IMR-90 (cell line): ENCODE measurements around the gene IQSEC1. TPM values are rescaled to one million over a fixed set of nuclear protein-coding genes. Genes with fewer than 3 reads are reported as not detected.

ENCODE experiments used
- ATAC-seq: fragments of 200-7000 bp; cut with Tn5 transposase; 2 replicates; pipeline ENCODE4 v1.9.1; 2020; ENCODE audit warnings: low read depth, mild to moderate bottlenecking, moderate library complexity
- BruUV-seq: library from RNA; stranded (reverse); fragments of 400-500 nt; replicated peaks from 2 replicates; lab custom pipeline; 2021; lab: Mats Ljungman, UMichigan
- CTCF ChIA-PET: fragments of 300-600 bp; formaldehyde crosslinking; extraction: SDS; loops from one replicate; lab custom pipeline; 2021; ENCODE audit warnings: antibody characterized with exemption; lab: Yijun Ruan, JAX
- POLR2A ChIA-PET: fragments of 300-600 bp; sonication (Branson Sonifier 250); formaldehyde crosslinking; loops from one replicate; lab custom pipeline; 2022; ENCODE audit warnings: antibody characterized with exemption; ENCODE audit not compliant: unreplicated experiment; lab: Charles Lee
- DNase-seq: peaks from one replicate; pipeline ENCODE4 v3.0.0; 2013
- H2AFZ ChIP-seq: replicated peaks from 2 replicates; pipeline ENCODE3; 2013; ENCODE audit warnings: low read length, mild to moderate bottlenecking; ENCODE audit not compliant: poor library complexity
- H2AK5ac ChIP-seq: 2 replicates; pipeline ENCODE4 v1.6.1; 2013; ENCODE audit warnings: low read depth, low read length, inconsistent platforms
- H2AK9ac ChIP-seq: replicated peaks from 2 replicates; pipeline ENCODE3; 2013; ENCODE audit warnings: mild to moderate bottlenecking, low read depth, low read length, moderate library complexity; ENCODE audit not compliant: poor library complexity
- H2BK120ac ChIP-seq: 2 replicates; pipeline ENCODE4 v1.6.1; 2013; ENCODE audit warnings: low read depth, low read length, inconsistent platforms
- H2BK15ac ChIP-seq: 3 replicates; pipeline ENCODE4 v1.6.1; 2013; ENCODE audit warnings: low read depth, low read length, inconsistent platforms
- H2BK20ac ChIP-seq: 2 replicates; pipeline ENCODE4 v1.6.1; 2013; ENCODE audit warnings: low read depth, mild to moderate bottlenecking, inconsistent platforms, low read length, moderate library complexity
- H2BK5ac ChIP-seq: 2 replicates; pipeline ENCODE4 v1.6.1; 2013; ENCODE audit warnings: mild to moderate bottlenecking, low read depth, low read length, inconsistent platforms; ENCODE audit not compliant: poor library complexity, severe bottlenecking
- H3K14ac ChIP-seq: replicated peaks from 2 replicates; pipeline ENCODE4 v1.6.1; 2013; ENCODE audit warnings: low read depth, low read length, inconsistent platforms
- H3K18ac ChIP-seq: 2 replicates; pipeline ENCODE4 v1.6.1; 2013; ENCODE audit warnings: low read depth, low read length, control low read depth
- H3K23ac ChIP-seq: 2 replicates; pipeline ENCODE4 v1.6.1; 2013; ENCODE audit warnings: low read depth, low read length, inconsistent platforms
- H3K27ac ChIP-seq: 2 replicates; pipeline ENCODE4 v1.5.1; 2013; ENCODE audit warnings: mild to moderate bottlenecking, control low read depth, low read length; ENCODE audit not compliant: insufficient read depth
- H3K27me3 ChIP-seq: 2 replicates; pipeline ENCODE4 v1.6.1; 2013; ENCODE audit warnings: low read length; ENCODE audit not compliant: control insufficient read depth, insufficient read depth
- H3K36me3 ChIP-seq: 2 replicates; pipeline ENCODE4 v1.6.1; 2013; ENCODE audit warnings: low read length, mixed read lengths; ENCODE audit not compliant: control insufficient read depth, insufficient read depth
- H3K4ac ChIP-seq: 2 replicates; pipeline ENCODE4 v1.6.1; 2013; ENCODE audit warnings: low read depth, low read length, inconsistent platforms
- H3K4me1 ChIP-seq: 2 replicates; pipeline ENCODE4 v1.6.1; 2013; ENCODE audit warnings: low read length, mixed read lengths; ENCODE audit not compliant: control insufficient read depth, insufficient read depth
- H3K4me2 ChIP-seq: 2 replicates; pipeline ENCODE4 v1.6.1; 2013; ENCODE audit warnings: low read depth, mild to moderate bottlenecking, control low read depth, low read length, moderate library complexity
- H3K4me3 ChIP-seq: 2 replicates; pipeline ENCODE4 v1.5.1; 2013; ENCODE audit warnings: low read depth, mild to moderate bottlenecking, control low read depth, low read length, moderate library complexity; ENCODE audit not compliant: insufficient read depth
- H3K56ac ChIP-seq: 2 replicates; pipeline ENCODE4 v1.6.1; 2013; ENCODE audit warnings: low read length, inconsistent platforms; ENCODE audit not compliant: insufficient read depth; ENCODE audit errors: extremely low read depth
- H3K79me1 ChIP-seq, 2 experiments: 2 replicates each; pipeline ENCODE4 v1.6.1; 2013; ENCODE audit warnings: low read length in 2 of 2, inconsistent platforms in 1 of 2, low read depth in 1 of 2
- H3K9ac ChIP-seq: 2 replicates; pipeline ENCODE4 v1.6.1; 2013; ENCODE audit warnings: low read depth, low read length, control low read depth
- H3K9me1 ChIP-seq: 2 replicates; pipeline ENCODE4 v1.6.1; 2013; ENCODE audit warnings: low read length, inconsistent platforms; ENCODE audit not compliant: insufficient read depth
- H3K9me3 ChIP-seq: 2 replicates; pipeline ENCODE4 v1.6.1; 2013; ENCODE audit warnings: low read length; ENCODE audit not compliant: control insufficient read depth, insufficient read depth
- H4K20me1 ChIP-seq: 2 replicates; pipeline ENCODE4 v1.6.1; 2013; ENCODE audit warnings: low read length, inconsistent platforms; ENCODE audit not compliant: insufficient read depth
- H4K5ac ChIP-seq: 2 replicates; pipeline ENCODE4 v1.6.1; 2013; ENCODE audit warnings: mild to moderate bottlenecking, low read depth, low read length, control low read depth
- H4K8ac ChIP-seq, 2 experiments: 2 replicates each; pipeline ENCODE4 v1.6.1; 2013; ENCODE audit warnings: low read depth in 2 of 2, low read length in 2 of 2, control low read depth in 1 of 2, inconsistent platforms in 1 of 2
- H4K91ac ChIP-seq: 2 replicates; pipeline ENCODE4 v1.6.1; 2013; ENCODE audit warnings: low read depth, low read length, inconsistent platforms; ENCODE audit not compliant: insufficient read depth
- MAZ ChIP-seq: IDR thresholded peaks from 2 replicates; pipeline ENCODE4 v1.6.1; 2012; ENCODE audit warnings: low read depth, mild to moderate bottlenecking, low read length, improper control_type of control experiment, moderate library complexity, borderline replicate concordance
- POLR2A ChIP-seq: IDR thresholded peaks from 2 replicates; pipeline ENCODE4 v1.6.1; 2012; ENCODE audit warnings: mild to moderate bottlenecking, low read depth, low read length
- RAD21 ChIP-seq: IDR thresholded peaks from 2 replicates; pipeline ENCODE4 v1.6.1; 2012; ENCODE audit warnings: low read length, improper control_type of control experiment
- SMC3 ChIP-seq: fragments of 150-350 bp; IDR thresholded peaks from 2 replicates; pipeline ENCODE4 v1.6.1; 2016; ENCODE audit warnings: low read depth, mild to moderate bottlenecking, antibody characterized with exemption, low read length, moderate library complexity
- WGBS, 2 experiments: methylation state at CpG; one replicate each; pipeline versions ENCODE4 v1.1.5 to v1.1.7; 2013; ENCODE audit warnings: missing lambda C conversion rate in 2 of 2; ENCODE audit not compliant: insufficient read length in 1 of 2; ENCODE audit errors: extremely low coverage in 2 of 2; 5-methylcytosine and 5-hydroxymethylcytosine counted together
- dilution Hi-C: fragments of 300-500 bp; cut with HindIII; formaldehyde crosslinking; loops from one replicate; pipeline ENCODE4 v1.14.3; 2018; ENCODE audit warnings: low sequenced_read_pairs; ENCODE audit not compliant: unreplicated experiment
- in situ Hi-C: fragments of 300-500 bp; cut with MboI; formaldehyde crosslinking; loops from 3 replicates; pipeline ENCODE4 v1.14.3; 2019; ENCODE audit warnings: low sequenced_read_pairs, inconsistent platforms, mixed read lengths
- intact Hi-C: fragments of 100-400 bp; cut with micrococcal nuclease; formaldehyde crosslinking; loops from 2 replicates; pipeline ENCODE4 v1.10.0; 2022
- polyA plus RNA-seq, 3 experiments: library from polyadenylated mRNA; depleted of rRNA; stranded (reverse); fragments of >200 nt; gene quantifications; 2 replicates each; pipeline ENCODE4 v1.2.3, GENCODE V29; 2012; ENCODE audit warnings: low replicate concordance in 1 of 3
- total RNA-seq: library from RNA; depleted of rRNA; stranded (reverse); fragments of >200 nt; gene quantifications from 2 replicates; pipeline ENCODE4 v1.2.3, GENCODE V29; 2012
- TF ChIP-seq, protein P1 (sequence below): fragments of 150-350 bp; IDR thresholded peaks from 2 replicates; pipeline ENCODE4 v1.6.1; 2017; ENCODE audit warnings: mild to moderate bottlenecking, antibody characterized with exemption, low read length, low read depth
- TF ChIP-seq, protein P2 (sequence below): fragments of 150-350 bp; IDR thresholded peaks from 2 replicates; pipeline ENCODE4 v1.6.1; 2016; ENCODE audit warnings: low read depth, mild to moderate bottlenecking, low read length, moderate library complexity, borderline replicate concordance

The IQSEC1 gene
- total and polyA plus RNA-seq, 2 of the 4 experiments (the other 2 are of a cell fraction) = 5.9 to 11.9 TPM

DNA sequence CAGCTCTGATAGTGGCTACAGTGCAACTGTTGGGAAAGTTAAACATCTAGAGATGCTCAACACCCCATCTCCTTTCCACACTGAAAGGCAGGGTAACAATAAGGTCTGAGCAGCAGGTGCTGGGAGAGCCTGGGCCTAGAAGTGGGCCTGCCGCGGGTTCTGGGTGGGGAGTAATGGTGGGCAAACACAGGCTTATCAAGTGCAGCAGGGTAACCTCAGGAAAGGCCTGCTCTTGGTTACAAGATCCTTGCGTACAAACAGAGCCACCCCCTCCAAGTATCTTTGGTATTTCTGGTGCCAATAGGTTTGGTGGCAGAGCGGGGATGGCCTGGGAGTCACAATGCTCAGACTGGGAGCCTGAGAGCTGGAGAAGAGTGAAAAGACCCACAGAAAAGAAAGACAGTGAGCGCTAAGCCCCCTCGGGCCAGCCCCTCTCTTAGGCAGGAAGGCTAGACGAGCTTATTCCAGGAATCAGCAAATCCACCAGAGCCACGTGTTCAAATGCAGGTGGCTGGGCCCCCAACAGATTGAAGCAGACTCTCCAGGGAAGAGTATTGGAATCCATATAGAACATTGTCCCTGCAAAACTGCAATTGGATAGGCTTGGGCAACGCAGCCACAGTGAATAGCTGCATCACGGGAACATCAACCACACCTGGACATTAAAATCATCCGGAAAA is 2.7 kb downstream of the IQSEC1 start:
- POLR2A ChIA-PET = no interaction called here
- no peak overlapping the region for H3K23ac ChIP-seq
- H3K4me2 ChIP-seq = no peak overlapping the region
- H3K14ac ChIP-seq = no peak overlapping the region
- H3K9me3 ChIP-seq = peaks cover 3% of the 10 kb centered on the region; the same call in 1 of the 2 replicates
- H3K4me3 ChIP-seq = no peak overlapping the region
- H3K4me1 ChIP-seq = no peaks in the 10 kb centered on the region
- H3K4ac ChIP-seq = no peak overlapping the region
- no TSS peak for BruUV-seq
- H2AFZ ChIP-seq = no peak overlapping the region
- H3K27me3 ChIP-seq = peaks cover 44% of the 10 kb centered on the region
- no peak overlapping the region for H3K56ac ChIP-seq
- no peaks in the 10 kb centered on the region for H3K36me3 ChIP-seq
- CTCF ChIA-PET = no interaction called here
- no peak for DNase-seq
- H4K8ac ChIP-seq = no peak overlapping the region
- H2BK15ac ChIP-seq = no peak overlapping the region
- no peak overlapping the region for H4K91ac ChIP-seq
- H2BK5ac ChIP-seq = no peak overlapping the region
- no peak overlapping the region for H4K5ac ChIP-seq
- in situ Hi-C loops = no loop called here
- no peak overlapping the region for H3K9ac ChIP-seq
- no peak overlapping the region for H3K18ac ChIP-seq
- H3K27ac ChIP-seq = no peak overlapping the region
- intact Hi-C loops = no loop called here
- no peaks in the 10 kb centered on the region for H3K79me1 ChIP-seq
- TF ChIP-seq POLR2A = no peak
- TF ChIP-seq, protein P1, sequence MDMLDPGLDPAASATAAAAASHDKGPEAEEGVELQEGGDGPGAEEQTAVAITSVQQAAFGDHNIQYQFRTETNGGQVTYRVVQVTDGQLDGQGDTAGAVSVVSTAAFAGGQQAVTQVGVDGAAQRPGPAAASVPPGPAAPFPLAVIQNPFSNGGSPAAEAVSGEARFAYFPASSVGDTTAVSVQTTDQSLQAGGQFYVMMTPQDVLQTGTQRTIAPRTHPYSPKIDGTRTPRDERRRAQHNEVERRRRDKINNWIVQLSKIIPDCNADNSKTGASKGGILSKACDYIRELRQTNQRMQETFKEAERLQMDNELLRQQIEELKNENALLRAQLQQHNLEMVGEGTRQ = no peak
- TF ChIP-seq MAZ = no peak
- no peak for TF ChIP-seq RAD21
- TF ChIP-seq, protein P2, sequence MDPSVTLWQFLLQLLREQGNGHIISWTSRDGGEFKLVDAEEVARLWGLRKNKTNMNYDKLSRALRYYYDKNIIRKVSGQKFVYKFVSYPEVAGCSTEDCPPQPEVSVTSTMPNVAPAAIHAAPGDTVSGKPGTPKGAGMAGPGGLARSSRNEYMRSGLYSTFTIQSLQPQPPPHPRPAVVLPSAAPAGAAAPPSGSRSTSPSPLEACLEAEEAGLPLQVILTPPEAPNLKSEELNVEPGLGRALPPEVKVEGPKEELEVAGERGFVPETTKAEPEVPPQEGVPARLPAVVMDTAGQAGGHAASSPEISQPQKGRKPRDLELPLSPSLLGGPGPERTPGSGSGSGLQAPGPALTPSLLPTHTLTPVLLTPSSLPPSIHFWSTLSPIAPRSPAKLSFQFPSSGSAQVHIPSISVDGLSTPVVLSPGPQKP = no peak
- no peak for TF ChIP-seq SMC3
- H2AK5ac ChIP-seq = no peak overlapping the region
- H2BK120ac ChIP-seq = no peak overlapping the region
- dilution Hi-C loops = no loop called here
- H4K20me1 ChIP-seq = no peaks in the 10 kb centered on the region
- no peak for ATAC-seq
- WGBS, 2 experiments = no CpG with 5 or more reads among the region's 11 CpGs
- H2BK20ac ChIP-seq = no peak overlapping the region
- no peak overlapping the region for H2AK9ac ChIP-seq
- H3K9me1 ChIP-seq = no peaks in the 10 kb centered on the region
